COLO829 (cell line): ENCODE results near the gene AFF3.
"Not testable (repeated sequence)": the region's sequence is repeated elsewhere in the genome, so short reads cannot be mapped to it uniquely, and the experiment has no call there.

Source experiments
- DNase-seq: peaks from one replicate; pipeline ENCODE4 v3.0.0; 2012; ENCODE audit warnings: low spot score

AFF3 gene

DNA sequence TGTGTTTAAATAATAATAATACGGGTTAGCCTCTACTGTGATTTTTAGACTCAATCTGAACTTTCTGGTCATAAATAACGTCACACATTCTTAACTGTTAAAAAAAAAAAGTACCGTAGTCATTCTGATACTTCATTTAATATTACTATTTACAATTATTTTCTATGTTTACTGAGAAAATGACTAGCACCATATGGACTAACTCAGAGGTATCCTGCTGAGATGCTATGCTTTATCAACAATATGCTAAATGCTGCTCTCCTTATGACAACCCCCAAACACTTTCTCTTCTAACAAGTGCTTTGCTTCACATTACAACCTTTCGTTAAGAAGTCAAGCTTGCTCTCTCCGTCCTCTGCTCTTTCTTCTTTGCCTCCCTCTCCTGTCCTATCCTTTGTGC is 182.1 kb downstream of the AFF3 start:
- DNase-seq, result no peak

DNA sequence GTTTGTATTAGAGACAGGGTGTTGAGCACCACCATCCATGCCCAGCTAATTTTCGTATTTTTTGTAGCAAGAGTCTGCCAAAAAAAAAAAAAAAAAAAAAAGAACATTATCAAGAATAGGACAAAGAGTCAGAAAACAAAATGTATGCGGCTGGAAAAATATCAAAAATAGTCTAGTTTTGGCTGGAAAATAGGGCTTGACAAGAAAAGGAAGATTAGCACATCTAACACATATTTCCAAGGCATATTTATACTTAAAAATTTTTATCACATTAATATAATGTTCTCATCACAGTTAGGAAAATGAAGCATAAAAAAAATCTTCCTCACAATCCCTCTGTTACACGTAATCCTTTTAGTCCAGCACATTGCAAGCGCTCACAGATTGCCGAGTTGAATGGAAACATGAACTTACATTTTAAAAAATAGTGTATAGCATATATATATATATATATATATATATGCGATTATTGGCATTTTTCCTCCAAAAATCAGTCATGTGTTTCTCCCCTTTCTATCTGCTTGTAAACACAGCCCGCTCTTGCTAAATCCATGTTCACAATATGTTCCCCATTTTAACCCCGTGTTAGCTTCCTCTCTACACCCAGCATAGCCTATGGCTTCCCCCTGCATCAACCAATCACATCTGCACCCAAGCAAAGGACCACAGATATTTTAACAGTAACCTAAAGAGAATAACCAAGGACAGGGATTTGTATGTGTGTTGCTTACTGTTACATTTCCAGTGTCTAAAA is 183.0 kb downstream of the AFF3 start:
- DNase-seq, result no peak

DNA sequence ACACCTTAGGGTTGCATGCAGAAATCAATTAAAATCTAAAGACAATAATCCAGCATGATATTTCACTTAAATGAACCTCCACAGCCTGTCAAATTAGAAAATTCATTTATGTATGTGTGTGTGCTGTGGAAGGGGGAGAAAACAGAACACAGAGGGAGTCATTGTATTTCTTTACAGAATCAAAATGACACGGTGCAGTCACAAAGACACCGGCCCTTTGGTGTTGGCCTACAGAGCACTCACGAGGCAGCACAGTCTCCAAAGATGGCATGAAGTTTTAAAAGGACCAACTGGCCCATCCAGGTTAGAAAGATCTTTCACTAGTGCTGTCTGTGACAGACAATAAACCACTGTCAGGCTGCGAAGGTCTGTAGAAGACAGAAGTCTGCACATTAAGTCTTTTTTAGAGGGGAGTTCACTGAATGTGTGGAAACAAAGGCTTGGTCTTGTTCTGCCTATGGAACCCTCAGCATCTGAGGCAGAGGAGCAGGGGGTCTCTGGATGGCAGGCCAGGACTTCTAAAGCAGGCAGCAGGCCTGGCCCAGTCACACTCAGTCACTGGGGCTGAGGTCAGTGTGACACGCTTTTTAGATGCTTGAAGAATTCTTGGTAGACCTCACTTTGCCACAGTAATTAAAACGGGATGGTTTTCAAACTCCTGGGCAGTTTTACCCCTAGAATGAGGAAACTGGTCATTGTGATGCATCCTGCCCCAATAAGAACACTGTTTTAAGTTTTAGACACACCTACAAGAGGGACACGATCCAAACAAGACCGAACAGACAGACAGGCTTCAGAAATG is 184.9 kb downstream of the AFF3 start:
- DNase-seq, result no peak

DNA sequence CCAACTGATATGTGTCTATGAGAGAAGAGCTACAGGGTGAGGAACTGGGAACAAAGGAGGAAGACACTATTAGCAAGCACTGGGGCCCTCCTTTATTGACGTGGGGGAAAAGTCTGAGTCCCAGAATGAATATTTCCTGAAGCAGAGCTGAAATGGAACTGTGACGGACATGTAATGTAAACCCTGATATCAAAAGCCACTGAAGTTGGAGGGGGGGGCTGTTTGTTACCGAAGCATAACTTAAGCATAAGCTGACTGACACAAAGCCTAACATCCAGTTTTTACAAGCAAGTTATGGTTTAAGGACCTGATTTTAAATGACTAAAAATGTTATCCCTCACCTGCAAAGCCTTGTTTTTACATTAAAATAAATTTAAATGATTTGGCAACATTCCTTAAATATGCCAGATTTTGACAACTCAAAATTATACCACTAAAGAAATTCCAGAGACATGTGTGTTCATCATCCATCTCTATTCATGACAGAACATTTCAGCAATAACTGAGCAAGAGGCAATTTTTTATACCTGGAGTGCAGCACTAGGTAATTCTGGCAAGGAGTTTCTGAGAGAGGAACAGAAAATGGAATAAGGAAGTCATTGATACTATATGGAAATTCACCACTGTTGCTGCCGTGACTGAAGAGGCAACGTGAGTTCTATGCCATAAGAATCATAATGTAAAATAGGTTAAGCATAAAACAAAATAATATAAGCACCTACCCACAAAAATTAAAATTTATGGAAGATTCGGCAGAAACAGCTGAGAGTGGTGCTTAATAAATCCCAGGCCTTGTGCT is 186.0 kb downstream of the AFF3 start:
- no peak for DNase-seq

DNA sequence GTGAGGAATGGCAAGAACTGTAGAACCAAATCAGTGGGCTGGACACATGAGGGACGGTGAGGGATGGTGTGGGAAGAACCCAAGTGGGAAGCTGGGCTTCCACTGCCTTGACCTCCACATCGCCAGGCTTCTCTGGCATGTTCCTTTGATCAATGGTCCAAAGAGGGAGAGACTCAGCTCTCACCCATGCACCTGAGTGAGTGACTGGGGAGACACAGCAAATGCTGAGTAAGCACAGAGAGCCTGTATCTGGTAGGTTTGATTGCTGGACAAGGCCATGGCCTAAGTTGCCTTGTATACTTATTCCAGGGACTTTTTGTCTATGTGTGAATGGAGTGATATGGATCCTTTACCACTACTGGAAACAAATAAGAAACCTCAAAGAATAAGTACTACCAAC is 188.6 kb downstream of the AFF3 start:
- no peak for DNase-seq

DNA sequence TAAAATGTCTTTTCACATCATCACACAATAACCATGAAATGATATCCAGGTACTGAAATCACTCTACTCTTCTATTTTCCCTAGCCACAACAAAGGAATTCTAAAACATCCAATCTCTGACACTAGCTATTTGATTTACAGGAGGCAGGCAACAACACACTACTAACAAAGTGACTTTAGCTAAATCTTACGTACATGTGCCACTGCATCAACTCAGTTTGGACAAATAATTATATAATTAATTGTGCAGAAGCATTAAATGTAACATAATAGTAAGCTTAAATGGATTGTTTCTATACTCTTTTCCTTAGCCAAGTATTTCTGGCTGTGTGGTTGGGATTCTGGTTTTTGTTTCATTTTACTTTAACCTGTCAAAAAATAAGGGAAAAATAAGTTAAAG is 192.4 kb downstream of the AFF3 start:
- DNase-seq, result no peak

DNA sequence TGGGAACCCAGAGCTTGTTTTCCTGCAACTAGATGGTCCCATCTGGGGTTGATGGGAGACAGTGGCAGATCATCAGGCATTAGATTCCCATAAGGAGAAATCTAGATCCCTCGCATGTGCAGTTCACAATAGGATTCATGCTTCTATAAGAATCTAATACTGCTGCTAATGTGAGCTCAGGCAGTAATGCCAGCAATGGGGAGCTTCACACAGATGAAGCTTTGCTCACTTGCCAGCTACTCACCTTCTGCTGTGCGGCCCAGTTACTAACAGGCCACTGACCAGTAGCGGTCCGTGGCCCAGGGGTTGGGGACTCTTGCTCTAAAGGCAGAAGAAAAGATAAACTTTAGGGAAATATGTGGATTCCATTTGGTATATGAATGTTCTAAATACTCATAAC is 192.9 kb downstream of the AFF3 start:
- no peak for DNase-seq

DNA sequence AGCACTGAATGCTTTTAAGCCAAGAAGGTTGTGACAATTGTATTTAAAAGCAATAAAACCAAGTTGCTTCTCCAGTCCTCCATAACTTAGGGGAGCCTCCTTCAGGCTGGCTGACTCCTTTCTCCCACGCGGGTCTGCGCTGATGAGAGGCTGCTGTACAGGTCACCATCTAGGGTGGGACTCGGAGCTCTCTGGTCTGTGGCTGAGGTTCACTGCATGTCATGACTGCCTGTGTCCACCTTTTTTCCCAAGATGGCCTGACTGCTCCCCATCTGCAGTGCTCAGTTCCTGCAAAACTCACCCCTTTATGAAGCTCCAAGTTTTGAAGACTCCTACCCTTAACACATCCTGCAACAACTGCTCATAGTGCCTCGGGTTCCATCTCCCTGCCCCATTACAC is 194.4 kb downstream of the AFF3 start:
- no peak for DNase-seq

DNA sequence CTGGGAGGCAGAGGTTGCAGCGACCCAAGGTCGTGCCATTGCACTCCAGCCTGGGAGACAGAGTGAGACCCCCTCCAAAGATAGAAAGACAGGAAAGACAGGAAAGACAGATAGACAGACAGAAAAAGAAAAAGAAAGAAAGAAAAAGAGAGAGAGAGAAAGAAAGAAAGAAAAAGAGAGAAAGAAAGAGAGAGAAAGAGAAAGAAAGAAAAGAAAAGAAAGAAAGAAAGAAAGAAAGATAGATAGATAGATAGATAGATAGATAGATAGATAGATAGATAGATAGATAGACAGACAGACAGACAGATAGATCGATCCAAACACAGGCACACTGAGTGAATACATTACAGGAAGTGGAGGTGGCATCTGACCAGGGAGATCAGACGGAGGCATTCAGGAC is 195.0 kb downstream of the AFF3 start:
- DNase-seq, result not testable (repeated sequence)

DNA sequence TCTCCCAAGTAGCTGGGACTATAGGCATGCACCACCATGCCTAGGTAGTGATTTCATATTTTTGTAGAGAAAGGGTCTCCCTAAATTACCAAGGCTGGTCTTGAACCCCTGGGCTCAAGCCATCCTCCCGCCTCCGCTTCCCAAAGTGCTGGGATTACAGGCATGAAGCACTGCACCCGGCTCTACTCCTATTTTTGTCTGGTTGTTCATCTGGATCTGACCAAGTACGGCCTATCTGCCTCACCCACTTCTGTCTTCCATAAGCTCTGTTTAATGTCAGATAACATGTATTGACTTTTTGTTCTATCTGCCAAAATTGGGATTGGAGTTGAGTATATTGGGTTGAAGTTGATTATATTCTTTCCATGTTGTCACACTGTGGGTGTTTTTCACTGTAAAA is 198.4 kb downstream of the AFF3 start:
- DNase-seq, result no peak

DNA sequence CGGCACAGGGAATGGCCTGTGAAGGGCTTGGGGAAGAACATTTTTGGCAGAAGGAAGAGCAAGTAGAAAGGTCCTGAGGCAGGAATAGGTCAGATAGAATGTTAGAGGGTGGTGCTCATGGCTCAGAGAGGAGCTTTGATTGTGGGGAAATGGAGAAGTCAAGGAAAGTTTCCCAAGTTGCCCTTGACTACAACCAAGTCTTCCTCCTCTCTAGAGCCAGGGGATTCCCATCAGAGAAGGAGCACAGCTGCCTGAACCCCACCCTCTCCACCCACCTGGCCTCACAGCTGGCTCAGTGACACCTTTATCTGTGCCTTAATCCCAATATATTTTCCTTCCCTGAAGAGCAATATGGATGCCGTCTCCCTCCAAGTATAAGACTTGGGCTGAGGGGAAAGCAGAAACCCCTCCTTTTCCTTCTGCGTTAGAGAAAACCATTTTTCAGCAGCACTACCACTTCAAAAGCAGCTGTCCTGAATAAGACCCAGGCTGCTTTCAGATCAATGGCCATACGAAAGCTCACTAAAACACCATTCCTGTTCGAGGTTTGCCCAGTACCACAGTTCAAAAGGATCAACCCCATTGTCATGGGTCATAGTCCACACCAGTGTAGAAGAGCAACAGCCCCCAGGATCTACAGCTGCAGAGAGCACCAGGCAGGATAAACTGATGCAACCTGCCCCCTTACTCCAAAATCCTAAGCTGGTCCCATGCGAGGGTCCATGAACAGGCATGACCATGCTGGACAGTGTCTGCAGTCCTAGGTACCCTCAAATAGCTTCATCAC is 199.6 kb downstream of the AFF3 start:
- no peak for DNase-seq

DNA sequence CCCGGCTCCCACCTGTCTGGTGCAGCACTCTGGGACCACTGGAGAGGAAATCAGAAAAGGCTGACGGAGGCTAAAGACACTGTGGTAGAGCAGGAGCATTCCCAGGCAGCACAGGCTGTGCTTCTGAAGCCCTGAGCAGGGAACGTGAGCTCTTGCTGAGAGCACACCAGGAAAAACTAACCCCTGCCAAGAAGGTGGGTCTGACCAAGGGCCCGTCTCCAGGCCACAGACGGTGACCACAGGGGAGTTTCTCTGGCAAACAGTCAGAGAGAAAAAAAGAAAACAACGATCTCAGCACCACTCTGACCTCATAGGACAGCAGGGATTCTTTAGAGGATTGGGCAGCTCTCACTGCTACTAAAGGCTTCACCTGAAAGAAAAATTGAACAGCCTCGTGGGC is 201.4 kb downstream of the AFF3 start:
- DNase-seq, result no peak

DNA sequence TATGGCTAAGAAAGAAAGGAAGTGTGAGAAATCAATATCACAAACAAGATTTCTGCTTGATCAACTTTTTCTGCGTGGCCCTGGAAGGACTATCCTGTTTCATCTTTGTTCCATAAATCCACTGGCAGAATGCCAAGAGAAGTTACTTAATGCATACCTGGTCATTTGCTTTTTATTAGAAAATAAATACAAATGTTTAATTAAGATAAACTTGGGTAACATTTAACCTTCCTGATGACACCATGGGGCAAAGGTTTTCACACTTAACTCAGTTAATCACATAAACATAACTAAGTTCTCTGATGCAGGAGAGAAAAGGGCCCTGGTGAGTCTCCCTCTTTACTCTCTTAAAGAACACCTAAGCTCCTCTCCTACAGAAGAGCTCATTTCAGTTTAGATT is 203.3 kb downstream of the AFF3 start:
- DNase-seq, result no peak

DNA sequence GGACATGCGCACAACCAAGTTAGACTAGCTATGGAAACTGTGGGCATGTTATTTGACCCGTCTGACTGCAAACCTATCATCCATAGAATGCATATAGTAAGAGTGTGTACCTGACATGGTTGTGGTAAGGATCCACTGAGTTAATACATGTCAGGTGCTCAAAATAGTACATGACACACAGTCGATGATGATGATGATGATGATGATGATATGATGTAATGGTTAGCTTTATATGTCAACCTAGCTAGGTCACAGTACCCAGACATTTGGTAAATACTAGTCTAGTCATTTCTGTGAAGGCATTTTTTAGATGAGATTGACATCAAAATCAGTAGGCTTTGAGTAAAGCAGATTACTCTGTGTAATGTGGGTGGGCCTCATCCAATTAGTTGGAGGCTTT is 204.1 kb downstream of the AFF3 start:
- no peak for DNase-seq

DNA sequence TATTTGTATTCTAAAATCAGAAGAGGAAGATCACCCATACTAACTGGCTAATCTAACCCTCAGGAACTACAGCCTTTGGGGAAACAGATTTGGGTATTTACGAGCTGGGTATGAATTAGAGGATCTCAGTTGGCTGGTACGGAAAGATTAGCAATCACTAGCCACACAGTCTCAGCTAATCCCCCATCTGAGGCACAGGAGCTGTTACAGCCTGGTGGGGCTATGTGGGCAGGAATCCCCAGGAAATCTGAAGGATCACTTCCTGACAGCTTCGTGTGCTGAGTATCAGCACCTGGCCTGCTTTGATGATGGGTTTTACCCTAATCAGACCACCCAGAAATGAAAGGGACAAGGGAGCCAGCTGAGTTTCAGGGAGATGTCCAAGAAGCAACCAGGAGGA is 206.3 kb downstream of the AFF3 start:
- no peak for DNase-seq

DNA sequence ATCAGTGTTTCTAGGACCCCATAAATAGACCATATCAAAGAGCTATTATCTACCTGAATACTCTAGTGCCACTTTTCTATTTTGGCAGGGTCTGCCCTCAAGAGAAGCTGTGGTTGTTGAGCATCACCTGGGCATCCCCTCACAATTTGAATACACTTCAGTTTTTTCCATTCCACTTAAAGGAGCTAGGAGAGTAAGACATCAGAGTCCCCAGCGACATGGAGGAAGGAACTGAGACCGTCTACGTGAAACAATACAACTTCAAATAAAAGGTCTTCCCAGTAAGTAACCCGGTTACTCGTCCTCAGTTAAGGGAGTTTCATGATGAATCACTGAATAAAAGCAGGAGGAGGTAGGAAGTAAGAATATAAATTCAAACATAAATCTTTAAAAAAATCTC is 206.7 kb downstream of the AFF3 start:
- no peak for DNase-seq

DNA sequence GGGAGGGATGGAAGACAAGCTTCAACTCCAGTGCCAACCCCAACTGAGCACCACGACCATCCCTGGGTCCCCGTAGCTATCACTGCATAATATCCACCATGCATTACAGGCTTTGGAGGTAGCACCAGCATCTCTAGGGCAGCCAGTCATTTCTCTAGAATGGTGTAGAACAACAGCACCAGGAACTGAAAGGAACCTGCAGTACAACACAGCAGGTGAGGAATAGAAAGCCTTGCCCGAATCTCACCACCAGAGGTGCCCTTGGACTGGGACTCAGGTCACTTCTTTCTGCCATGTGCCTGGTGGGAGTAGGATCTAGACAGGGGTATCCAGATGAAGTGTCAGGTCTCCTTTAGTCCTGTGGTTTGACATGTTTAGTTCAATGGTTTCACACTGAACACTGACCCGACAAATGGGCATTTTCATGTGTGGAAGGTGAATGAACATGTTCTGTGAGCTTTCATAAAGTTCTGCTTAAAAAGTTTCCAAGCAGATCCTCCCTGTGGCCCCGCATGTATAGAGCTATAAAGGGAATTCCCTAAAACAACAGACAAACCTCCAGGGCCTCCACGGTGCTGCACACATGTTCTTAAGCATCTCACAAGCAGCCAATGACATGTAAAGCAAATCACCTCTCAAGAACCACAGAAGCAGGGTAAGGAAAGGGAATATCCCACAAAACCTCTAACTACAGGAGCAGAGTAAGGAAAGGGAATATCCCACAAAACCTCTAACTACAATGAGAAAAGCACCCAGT is 208.3 kb downstream of the AFF3 start:
- no peak for DNase-seq

DNA sequence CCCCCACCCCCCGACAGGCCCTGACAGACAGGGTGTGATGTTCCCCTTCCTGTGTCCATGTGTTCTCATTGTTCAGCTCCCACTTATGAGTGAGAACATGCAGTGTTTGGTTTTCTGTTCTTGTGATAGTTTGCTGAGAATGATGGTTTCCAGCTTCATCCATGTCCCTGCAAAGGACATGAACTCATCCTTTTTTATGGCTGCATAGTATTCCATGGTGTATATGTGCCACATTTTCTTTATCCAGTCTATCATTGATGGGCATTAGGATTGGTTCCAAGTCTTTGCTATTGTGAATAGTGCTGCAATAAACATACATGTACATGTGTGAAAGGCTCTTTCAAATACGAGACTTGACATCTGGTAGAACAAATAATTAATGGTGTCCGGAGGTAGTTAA is 208.9 kb downstream of the AFF3 start:
- DNase-seq, result not testable (repeated sequence)

DNA sequence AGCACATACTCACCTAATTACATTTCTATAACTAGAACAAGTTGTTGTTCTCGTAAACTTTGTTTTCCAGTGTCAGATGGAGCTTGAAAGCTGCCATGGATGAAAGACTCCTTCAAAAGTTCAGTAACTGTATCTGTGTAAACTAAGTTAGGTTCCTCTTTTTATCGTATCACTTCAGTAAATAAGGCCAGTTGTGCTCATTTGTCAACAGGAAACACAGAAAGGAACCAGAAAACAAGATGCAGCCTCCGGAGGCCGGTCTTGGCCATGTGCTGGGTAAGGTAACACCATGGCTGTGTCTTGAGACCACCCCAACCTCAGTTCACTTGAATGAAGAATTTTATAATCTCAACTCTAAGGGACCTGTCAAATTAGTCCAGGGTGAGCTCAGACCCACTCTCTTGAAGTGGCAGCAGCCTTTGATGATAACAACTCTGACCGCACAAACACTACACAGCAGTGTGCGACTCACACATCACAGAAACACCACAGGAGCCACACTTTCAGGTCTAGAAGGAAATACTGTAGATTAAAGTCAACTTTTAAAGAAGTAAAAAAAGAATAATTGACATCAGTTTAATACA is 213.8 kb downstream of the AFF3 start:
- DNase-seq, result no peak

DNA sequence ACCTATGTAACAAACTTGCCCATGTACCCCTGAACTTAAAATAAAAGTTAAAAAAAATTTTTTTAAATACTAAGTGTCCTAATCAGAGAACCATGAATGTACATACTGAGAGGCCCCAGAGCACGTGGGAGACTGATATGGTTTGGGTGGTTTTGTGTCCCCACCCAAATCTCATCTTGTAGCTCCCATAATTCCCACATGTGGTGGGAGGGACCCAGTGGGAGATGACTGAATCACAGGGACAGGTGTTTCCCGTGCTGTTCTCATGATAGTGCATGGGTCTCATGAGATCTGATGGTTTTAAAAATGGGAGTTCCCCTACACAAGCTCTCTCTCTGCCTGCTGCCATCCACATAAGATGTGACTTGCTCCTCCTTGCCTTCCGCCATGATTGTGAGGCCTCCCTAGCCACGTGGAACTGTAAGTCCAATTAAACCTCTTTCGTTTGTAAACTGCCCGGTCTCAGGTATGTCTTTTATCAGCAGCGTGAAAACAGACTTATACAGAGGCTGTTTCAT is 214.6 kb downstream of the AFF3 start:
- DNase-seq, result not testable (repeated sequence)

DNA sequence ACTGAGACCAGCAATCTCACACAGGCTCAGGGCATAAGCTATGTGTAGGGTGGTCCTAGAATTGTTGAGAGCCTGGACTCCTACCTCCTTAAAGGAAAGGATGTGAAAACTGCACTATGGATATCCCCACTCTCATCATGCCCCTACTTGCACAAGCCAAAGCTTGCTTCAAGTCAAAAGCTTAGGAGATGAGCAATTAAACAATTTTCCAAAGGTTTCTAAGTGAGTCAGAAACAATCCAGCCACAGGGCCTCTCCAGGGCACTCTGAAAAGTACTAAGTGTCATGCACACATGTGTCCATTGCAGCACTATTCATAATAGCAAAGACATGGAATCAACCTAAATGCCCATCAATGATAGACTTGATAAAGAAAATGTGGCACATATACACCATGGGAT is 215.4 kb downstream of the AFF3 start:
- no peak for DNase-seq
